Stimulated activated CD4-positive, alpha-beta T cell treated with anti-CD3 and anti-CD28 coated beads, Interleukin-1b, Interleukin-23, amount 100 ng/mL, for 4 hours (primary cell): ENCODE results near the gene PCDHGB5.
"Not testable (repeated sequence)": the region's sequence is repeated elsewhere in the genome, so short reads cannot be mapped to it uniquely, and the experiment has no call there.

Experiments used
- DNase-seq, 2 donors: peaks; one replicate each; pipeline ENCODE4 v3.0.0-alpha.2; 2020; ENCODE audit warnings: low read depth in 2 of 2

Gene PCDHGB5

GRCh38 chr5:141411575-141411974 lies 13.8 kb downstream of the PCDHGB5 start:
- no peak for DNase-seq

GRCh38 chr5:141412854-141413539 lies 15.2 kb downstream of the PCDHGB5 start, which contains the start of gene PCDHGA10:
PCDHGA10 (plus strand) TSS chr5:141412987; CDS start chr5:141413176, 189 bp downstream.
- DNase-seq = peak; percentile 32 to 33

GRCh38 chr5:141413540-141414069 lies 15.9 kb downstream of the PCDHGB5 start:
- no peak for DNase-seq

- DNase-seq = not testable (repeated sequence)
Measured at GRCh38 chr5:141414548-141415274, 17.0 kb downstream of the PCDHGB5 start.

GRCh38 chr5:141415275-141415618 lies 17.5 kb downstream of the PCDHGB5 start:
- not testable (repeated sequence) for DNase-seq

GRCh38 chr5:141417494-141418172 lies 19.9 kb downstream of the PCDHGB5 start, which contains the start of gene PCDHGB7:
PCDHGB7 (plus strand) TSS chr5:141417677; CDS start chr5:141417860, 183 bp downstream.
- peak in 1 of 2 donors; percentile 48 for DNase-seq

DNA sequence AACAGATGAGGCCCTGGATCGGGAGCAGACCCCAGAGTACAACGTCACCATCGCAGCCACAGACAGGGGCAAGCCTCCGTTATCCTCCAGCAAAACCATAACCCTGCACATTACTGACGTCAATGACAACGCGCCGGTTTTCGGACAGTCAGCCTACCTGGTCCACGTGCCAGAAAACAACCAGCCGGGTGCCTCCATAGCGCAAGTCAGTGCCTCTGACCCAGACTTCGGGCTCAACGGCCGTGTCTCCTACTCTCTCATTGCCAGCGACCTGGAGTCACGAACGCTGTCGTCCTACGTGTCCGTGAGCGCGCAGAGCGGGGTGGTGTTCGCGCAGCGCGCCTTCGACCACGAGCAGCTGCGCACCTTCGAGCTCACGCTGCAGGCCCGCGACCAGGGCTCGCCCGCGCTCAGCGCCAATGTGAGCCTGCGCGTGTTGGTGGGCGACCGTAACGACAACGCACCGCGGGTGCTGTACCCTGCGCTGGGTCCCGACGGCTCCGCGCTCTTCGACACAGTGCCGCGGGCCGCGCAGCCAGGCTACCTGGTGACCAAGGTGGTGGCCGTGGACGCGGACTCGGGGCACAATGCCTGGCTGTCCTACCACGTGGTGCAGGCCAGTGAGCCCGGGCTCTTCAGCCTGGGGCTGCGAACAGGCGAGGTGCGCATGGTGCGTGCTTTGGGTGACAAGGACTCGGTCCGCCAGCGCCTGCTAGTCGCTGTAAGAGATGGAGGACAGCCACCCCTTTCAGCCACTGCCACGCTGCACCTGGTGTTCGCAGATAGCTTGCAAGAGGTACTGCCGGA lies 21.5 kb downstream of the PCDHGB5 start:
- no peak for DNase-seq

DNA sequence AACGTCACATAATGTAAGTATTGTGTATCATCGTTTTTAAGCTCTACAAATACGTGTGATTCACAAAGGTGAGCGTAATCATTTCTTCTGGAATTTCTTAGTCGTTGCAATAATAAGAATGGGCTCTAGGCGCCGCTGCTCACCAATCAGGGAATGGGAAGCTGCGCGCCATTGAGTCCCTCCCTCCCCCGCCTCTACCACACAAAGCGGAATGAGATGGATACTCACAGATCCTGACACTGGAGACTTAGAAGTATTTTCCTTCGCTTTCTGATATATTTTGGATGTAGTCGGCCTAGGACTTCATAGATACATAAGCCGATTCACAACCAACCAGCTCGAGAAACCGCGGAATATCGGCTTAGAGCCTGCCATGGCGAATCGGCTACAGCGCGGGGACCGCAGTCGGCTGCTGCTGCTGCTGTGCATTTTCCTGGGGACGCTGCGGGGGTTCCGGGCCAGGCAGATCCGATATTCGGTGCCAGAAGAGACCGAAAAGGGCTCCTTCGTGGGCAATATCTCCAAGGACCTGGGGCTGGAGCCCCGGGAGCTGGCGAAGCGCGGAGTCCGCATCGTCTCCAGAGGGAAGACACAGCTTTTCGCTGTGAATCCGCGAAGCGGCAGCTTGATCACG lies 23.2 kb downstream of the PCDHGB5 start, which contains the start of gene PCDHGA11:
Gene PCDHGA11 (plus strand): TSS at position 197 of the 634 bp plus-strand sequence. CDS start 177 bp downstream, at position 374.
- no peak for DNase-seq

- DNase-seq = no peak
Measured at GRCh38 chr5:141421489-141421855, 23.7 kb downstream of the PCDHGB5 start.

GRCh38 chr5:141422742-141423291 lies 25.1 kb downstream of the PCDHGB5 start:
- no peak for DNase-seq

GRCh38 chr5:141427783-141428426 lies 30.2 kb downstream of the PCDHGB5 start:
- DNase-seq = no peak

DNA sequence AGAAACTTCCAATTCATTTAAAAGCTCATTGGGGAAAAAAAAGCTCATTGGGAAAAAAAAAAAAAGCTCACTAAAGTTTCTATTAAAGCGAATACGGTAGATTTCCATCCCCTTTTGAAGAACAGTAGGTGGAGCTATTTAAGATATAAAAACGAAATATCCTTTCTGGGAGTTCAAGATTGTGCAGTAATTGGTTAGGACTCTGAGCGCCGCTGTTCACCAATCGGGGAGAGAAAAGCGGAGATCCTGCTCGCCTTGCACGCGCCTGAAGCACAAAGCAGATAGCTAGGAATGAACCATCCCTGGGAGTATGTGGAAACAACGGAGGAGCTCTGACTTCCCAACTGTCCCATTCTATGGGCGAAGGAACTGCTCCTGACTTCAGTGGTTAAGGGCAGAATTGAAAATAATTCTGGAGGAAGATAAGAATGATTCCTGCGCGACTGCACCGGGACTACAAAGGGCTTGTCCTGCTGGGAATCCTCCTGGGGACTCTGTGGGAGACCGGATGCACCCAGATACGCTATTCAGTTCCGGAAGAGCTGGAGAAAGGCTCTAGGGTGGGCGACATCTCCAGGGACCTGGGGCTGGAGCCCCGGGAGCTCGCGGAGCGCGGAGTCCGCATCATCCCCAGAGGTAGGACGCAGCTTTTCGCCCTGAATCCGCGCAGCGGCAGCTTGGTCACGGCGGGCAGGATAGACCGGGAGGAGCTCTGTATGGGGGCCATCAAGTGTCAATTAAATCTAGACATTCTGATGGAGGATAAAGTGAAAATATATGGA lies 32.8 kb downstream of the PCDHGB5 start, which contains the start of gene PCDHGA12:
Gene PCDHGA12 (plus strand): TSS at position 176 of the 782 bp plus-strand sequence. CDS start 253 bp downstream, at position 429.
- DNase-seq = no peak

- no peak for DNase-seq
Measured at GRCh38 chr5:141431286-141431685, 33.5 kb downstream of the PCDHGB5 start.

DNA sequence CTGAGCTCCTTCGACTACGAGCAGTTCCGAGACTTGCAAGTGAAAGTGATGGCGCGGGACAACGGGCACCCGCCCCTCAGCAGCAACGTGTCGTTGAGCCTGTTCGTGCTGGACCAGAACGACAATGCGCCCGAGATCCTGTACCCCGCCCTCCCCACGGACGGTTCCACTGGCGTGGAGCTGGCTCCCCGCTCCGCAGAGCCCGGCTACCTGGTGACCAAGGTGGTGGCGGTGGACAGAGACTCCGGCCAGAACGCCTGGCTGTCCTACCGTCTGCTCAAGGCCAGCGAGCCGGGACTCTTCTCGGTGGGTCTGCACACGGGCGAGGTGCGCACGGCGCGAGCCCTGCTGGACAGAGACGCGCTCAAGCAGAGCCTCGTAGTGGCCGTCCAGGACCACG lies 34.6 kb downstream of the PCDHGB5 start:
- not testable (repeated sequence) for DNase-seq

- not testable (repeated sequence) for DNase-seq
Measured at GRCh38 chr5:141432726-141433125, 35.0 kb downstream of the PCDHGB5 start.

DNA sequence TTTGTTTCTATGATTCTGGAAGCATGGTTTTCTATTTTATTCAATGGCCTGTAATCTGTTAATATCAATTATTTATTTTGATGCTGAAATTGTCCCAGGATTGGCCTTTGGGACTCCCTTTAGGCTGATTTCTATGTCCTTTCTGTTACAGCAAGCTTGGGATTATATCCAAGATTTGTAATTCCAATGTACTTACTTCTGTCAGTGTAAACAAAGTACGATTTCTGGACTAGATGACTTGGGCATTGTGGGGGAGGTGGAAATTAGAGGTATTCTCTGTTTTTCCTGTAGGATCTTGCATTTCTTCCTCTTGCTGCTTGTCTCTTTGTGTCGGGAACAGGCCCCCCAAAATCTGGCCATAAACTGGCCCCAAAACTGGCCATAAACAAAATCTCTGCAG lies 36.3 kb downstream of the PCDHGB5 start:
- no peak for DNase-seq

DNA sequence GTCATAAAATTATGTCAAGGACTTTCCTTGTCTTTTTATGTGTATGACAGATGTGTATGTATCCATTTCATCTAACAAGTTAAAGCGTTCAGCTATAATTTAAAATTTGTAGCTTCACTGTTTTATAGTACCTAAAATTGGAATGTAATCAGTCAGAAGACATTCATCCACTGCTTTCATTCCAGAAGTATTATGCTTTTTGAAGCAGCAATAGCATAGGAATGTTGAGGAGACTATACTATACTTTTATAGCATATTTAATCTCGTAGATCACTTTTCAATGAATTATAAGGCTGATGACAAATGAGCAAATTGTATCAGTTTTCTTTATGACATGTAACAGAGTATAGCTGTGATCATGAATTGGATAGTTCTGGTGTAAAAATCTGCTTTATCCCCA lies 39.5 kb downstream of the PCDHGB5 start:
- no peak for DNase-seq

DNA sequence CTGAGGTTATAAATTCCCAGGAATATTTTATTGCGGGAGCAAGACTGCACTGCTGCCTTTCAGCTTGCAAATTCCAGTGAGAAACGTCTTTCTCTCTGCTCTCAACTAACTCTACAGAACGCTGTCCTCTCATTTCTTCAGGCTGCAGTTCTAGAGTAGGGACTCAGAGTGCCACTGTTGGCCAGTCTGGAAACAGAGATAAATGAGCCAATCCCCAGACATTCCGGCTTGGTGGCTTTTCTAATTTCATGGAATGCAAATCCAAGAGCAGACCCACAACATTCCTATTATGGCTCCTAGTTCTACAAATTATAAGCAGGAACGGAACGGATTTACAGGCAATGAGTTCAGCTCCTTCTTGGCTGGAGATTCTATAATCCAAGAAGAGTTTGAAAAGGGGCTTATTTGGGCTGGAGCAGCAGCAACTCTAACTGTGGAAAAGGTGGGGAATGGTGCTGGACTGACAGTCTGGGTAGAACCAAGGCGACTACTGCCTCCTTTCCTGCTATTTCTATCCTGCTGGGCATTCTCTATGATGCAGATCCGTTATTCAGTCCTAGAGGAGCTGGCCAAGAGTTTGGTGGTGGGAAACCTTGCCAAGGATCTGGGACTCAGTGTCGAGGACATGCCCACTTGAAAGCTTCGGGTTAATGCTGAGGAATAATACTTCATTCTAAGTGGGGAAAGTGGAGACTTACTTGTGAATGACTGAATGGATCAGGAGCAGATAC lies 41.8 kb downstream of the PCDHGB5 start:
- no peak for DNase-seq
